NCI-H2227 (cell line): ENCODE data around the gene SMARCD3.

Experiments used
- DNase-seq: peaks from one replicate; lab custom pipeline; 2025; ENCODE audit not compliant: unreplicated experiment; lab: John Stamatoyannopoulos, UW

Gene SMARCD3

DNA sequence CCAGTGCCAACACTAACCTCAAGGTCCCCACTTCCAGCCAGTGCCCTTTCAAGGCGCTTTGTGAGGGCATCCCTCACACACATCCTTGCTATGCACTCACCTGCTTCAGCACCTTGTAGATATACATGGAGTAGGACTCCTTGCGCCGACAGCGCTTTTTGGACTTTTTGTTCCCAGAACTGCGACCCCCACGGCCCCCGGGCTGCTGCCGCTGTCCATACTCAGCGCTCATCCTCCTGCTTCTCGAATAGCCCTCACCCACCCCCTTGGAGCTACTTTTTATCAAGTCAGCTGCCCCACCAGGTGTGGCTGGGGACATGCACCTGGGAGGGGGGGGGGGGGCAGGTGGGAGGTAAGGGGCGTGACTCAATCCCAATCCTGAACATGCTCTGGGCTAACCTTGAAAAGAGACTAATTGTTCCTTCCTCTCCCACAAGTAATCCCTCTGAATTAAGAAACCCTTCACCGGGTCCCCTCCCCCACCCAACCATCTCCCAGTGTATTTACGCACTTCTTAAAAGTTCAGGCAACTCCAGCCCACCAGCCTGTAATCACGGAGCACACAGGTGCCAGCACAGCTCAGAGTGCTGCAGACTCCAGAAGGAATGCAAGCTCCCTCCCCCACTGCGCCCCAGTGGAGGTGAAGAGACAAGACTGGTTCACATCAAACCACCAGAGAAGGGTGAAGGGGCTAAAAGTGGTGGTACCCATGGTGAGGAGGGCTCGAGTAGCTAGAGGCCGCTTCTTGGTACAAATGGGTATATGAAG, 38.2 kb downstream of the SMARCD3 start, which contains the start of gene H2BK1:
H2BK1 (minus strand) TSS at position 402 of the 768 bp plus-strand sequence; CDS start at position 232, 170 bp downstream.
- DNase-seq = no peak

DNA sequence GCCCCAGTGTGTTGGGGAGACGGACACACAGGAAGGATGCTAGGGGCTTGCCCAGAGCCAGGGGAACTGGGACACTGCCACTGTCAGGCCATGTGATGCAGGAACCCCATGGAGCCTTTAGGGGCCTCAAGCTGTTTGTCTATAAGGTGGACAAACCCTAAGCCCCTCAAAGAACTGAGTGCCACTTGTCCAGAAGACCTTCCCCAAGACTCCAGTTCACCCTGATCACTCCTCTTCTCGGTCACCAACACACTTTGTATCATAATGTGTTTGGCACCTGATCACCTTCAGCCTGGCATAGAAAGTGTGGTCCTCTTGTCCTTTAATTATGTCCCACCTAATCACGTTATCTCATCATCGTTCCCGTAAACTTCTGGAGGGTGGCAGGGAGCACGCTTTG, 38.9 kb downstream of the SMARCD3 start:
- no peak for DNase-seq

DNA sequence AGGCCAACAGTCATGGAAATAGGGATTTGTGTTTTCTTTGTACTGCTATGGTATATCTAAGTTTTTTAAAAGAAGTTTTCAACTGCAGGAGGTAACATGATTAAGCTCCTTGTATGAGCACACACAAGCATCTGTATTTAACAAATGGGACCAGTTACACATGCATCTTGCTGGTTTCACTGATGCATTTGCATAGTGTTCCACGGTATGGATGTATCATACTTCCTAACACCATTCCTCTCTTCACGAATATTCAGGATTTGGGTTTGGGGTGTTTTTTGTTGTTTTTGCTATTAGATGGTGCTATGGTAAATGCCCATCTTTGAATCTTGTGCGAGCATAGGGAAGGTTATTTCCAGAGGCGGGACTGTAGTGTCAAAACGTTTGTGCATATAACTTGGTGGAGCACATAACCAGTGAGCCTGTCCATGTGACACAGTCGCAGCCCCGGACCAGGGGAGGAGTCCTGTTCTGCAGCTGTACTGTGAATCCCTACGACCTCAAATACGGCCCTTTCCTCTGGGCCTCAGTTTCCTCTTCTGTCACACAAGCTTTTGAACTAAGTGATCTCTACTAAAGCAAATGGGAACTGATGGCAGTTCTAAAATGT, 40.1 kb downstream of the SMARCD3 start:
- no peak for DNase-seq

DNA sequence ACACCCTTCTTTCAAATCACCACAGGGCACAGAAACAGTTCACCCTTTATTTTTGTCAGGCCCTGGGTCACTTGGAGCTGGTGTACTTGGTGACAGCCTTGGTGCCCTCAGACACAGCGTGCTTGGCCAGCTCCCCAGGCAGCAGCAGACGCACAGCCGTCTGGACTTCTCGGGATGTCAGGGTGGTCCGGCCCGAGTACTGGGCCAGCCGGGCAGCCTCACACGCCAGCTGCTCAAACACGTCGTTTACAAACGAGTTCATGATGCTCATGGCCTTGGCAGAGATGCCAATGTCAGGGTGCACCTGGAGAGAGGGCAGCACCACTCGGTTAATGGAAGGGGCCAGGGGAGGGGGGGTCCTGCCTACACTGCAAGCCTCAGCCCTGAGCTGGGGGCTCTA, 40.7 kb downstream of the SMARCD3 start:
- no peak for DNase-seq

DNA sequence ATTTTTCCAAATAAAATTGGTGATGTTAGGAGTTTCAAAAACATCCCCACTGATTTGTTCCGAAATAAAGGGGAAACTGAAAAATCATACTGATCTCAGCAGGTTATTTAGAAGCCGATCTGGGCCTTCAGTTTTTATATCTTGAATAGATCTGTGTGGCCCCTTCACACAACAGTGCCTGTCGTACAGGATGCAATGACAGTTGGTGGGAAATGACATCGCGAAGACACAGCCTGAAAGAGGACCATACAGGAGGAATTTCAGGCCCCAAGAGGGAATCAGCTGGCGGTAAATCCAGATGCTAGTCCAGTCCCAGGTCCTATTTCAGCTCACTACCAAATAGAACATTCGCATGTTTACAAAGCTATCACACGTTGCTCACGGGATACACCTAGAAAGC, 41.2 kb downstream of the SMARCD3 start:
- DNase-seq = no peak

DNA sequence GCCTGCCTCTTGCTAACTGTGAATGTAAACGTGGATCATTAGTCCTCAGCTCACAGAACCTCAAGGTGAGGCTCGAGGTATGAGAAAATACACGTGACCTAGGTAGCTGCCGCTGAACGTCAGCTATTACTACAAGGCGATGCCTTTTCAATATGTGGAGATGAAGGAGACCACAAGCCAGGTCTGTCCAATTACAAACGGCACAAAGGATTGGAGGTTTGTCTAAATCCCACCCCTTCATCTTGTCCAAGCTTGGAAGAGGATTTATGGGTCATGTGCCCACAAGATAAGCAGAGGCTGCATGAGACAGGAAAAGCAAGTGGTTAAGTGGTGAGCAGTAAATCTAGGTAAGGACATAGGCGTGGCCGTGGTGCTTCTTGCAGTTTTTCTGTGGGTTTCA, 41.6 kb downstream of the SMARCD3 start:
- no peak for DNase-seq

DNA sequence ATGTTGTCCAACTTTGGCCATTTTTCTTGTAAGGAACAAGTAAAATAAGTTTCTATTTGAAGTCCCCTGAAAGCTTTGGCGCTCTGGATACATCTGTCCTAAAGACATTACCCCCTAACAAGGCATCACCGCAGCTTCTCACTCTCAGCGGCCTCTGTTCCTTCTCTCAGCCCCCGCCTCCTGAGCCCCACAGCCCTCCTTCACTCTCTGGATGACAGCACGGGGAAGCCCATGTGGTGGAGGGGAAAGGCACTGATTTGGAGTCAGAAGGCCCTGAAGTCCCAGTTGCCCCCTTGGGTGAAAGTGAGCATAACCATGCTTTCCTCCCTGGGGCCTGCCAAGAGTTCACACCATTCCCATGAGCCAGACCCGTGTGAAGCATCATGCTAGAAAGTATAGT, 42.8 kb downstream of the SMARCD3 start:
- no peak for DNase-seq

DNA sequence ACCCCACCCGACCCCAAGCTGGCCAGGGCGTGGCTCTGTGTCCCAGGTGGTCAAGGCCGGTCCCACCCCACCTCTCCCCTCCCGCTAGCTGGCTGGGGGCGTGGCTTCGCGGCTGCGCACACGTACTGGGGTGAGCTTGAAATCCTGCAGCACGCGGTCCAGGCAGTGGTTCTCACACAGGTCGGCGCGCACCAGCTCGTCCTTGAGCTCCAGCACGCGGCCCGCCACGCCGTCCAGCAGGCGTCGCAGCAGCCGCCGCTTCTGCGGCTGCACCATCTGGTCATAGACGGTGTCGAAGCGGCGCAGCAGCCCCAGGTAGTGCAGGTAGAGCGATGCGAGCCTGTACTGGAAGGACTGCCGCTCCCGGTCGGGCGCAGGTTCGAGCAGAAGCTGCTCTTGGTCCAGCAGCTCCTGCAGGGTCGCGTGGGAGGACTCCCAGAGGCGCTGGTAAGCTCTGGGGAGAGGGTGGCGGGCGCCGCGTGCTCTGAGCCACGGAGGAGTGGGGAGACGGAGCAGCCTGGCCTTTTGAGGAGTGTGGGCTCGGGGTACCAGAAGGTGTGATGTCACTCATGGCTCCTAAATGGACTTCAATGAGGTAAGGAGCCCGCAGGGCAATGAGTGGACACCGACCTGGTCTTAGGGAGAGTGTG, 44.0 kb downstream of the SMARCD3 start:
- DNase-seq = no peak

DNA sequence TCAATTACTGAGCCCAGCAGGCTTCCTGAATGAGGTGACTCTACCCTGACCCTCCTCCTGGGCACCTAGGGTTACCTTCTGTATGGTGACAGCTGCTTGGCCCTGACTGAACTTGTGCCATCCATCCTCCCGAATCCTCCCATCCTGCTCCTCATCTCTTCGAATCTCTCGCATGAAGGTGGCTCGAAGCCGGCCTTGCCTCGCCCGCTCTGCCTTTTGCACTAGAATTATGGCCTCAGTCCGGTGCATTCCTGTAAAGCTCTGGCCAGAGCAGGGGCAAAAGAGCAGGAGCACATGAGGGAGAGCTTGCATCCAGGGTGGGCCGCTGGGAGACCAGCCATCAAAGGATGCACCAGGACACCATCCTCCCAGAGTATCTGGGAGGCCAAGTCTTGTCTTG, 45.7 kb downstream of the SMARCD3 start:
- DNase-seq = no peak

DNA sequence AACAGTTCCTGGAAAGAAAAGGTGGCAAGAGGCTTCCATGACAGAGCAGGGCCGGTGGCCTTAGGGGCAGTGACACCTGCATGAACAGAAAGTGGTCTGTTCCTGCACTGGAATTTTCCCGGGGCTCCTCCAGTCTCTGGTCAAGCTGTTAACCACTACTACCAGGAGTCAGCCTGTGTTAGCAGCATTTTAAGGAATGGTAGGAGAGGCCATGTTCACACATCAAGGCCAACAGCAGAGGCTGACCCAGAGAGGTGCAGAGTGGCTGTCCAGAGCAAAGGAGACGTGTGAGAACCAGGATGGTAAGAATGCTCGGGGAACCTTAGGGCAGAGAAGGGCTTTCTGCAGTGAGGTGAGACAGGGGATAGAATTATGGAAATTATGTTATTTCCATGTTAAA, 46.7 kb downstream of the SMARCD3 start:
- DNase-seq = no peak

DNA sequence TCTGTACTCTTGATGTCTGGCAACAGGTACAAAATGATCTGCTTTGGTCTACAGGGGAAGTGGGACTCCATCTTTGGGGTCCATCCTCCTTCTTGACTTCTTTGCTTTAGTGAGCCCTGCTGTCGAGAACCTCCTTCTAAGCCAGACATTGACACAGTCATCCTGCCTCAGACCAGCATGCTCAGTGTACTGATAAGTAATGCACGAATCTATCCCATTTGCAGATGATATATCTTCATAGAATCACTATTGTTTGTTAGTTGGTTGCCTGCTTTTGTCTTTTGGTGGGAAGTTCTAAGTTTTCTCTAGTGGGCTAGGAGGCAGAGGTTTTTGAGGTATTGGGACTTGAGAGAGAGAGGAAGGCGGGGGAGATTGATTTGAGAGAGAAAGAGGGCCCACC, 47.1 kb downstream of the SMARCD3 start:
- no peak for DNase-seq

DNA sequence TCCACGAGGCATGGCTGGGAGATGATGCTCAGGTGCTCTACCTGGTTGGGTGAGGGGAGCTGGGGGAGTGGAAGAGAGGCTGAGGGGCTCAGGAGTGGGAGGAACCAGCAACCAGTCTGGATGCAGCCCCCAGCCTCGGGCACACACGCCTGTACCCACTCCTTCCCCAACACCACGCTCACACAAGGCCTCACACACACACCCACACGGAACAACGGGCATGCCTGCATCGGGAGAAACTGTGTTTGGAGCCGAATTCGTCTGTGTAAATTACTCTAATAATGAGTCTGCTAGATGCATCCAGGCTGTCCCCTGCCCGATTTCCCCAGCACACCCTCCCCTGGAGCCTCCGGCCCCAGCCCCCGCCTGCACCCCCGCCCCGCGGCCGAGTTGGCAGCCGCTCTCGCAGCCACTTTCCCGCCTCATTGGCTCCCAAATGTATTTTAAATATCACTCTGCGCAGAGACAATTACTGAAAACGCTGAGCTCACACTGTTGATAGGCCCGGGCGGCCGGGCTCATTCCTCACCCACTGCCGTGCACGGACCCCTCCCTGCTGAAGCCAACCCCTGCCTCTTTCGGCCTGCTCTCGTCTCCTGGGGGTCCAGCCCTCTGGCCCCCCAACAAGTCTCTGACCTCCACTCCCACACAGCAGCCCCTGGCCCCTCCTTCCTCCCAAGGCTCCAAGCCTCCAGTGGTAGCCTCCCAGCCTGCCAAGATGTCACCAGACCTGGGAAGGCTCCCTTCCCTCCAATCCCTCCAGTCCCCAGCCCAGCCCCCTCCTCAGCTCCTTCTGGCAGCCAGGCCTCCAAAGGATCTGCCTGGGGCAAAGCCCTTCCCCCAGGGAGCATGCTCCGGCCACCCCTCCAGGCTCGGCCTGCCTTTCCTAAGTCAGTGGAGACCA, 49.3 kb downstream of the SMARCD3 start:
- peak; percentile 85 for DNase-seq

DNA sequence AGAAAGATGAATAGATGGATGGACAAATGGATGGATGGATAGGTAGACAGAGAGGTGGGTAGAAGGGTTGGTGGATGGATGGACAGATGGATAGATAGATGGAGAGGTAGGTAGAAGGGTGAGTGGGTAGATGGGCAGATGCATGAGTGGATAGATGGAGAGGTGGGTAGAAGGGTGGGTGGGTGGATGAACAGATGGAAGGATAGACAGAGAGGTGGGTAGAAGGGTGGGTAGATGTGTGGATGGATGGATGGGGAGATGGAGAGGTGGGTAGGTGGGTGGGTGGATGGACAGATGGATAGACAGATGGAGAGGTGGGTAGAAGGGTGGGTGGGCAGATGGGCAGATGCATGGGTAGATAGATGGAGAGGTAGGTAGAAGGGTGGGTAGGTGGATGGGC, 50.6 kb downstream of the SMARCD3 start:
- no peak for DNase-seq

DNA sequence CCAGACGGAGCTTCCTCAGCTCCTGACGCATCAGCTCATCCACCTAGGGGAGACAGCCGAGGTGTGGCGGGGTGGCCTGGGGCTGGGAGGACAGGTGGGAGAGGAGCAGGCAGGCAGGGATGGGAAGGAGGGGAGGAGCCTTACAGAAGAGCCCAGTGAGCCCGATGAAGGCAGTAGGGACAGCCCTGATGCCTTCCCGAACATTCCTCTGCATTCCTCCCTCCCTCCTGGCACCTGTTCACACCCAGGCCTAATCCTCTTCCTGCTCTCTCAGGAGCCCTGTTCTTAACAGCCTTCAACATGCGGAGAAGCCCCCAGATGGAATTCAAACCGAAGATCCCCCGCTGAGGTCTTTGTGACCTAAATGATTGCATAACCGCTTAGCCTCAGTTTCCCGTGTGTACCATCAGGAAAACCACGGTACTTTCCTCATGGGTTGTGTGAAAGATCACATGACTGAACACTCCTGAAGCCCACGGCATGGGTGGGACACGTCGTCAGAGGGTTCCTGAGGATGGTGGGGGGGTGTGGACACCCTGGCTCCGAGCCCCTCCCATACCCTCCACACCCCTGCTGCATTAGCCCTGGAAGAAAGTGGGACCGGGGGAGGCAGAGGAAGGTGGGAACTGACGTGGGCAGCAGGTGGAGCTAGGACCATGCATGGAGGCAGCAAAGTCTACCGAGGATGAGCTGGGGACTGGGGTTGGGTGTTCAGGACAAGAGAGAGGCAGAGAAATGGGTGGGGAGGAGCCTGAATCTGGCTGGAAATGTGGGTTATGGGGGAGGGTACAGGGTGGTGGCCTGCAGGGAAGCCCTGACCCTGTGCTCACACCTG, 52.7 kb downstream of the SMARCD3 start:
- DNase-seq = no peak

DNA sequence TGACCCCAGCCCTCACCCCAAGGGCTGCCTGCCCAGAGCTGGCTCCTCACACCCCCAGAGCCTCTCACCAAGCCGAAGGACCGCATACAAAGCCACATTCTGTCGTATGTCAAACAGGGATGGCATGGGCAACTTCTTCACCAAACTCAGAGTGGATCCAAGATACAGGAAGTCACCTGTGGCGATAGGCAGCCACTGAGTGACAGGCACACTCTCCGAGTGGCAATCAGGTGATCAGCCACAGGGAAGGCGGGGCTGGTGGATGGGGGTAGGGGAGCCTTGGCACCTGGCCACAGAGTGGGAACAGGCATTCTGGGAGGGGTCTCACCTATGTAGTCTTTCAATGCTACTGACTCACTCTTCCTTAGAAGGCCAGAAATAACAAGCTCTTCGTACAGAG, 54.3 kb downstream of the SMARCD3 start:
- no peak for DNase-seq

DNA sequence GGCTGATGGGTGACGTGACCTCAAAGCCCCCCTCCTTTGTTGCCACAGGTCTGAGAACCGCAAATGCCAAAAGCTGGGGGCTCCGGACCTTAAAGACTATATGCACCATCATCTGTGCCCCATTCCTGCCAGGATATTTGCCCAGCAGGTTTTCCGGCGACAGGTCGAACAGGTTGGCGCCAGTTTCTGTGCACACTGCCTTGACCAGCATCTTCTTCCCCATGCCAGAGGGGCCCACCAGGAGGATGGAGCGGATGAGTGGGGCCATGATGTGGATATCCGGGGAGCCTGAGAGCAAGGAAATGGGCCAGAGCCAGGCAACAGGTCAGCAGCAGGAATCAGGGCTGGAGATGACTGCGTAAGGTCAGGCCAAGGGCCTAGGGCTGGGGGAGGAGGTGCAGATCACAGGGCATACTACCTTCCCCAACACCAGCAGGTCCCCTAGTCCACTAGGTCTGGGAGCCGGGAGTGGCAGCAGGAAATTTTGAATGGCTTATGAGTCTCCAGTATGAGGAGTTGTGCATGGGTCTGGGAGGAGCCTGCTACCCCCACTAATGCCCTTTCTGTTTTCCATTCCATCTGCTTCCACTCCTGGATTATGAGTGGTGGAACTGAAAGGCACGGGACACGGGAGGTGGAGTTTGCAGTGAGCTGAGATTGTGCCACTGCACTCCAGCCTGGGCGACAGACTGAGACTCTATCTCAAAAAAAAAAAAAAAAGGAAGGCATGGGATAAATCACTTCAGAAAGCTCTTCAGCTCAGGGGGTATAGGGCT, 55.1 kb downstream of the SMARCD3 start:
- no peak for DNase-seq

DNA sequence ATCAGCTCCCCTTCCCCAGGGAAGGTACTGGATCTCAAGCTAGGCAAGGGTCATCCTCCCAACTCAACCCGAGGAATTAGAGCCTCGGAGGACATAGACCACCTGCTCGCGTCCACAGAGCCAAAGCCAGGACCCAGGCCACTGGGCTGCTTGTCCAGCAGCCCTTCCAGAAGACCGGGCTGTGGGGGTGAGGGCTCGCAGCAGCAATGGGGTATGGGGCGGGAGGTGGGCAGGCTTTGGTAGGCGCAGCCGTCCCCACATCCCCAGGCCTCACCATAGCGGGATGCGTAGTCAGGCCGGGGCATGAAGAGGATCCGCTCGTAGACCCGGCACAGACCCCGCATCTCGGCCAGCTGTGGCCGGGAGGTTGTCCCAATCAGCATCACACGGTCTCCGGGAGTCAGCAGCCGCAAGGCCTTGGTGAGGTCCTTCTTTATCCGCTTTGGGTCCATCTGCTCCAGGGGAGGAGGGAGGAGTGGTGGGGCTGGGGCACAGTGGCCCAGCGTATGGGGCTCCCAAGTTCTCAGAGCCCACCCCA, 56.4 kb downstream of the SMARCD3 start:
- no peak for DNase-seq

DNA sequence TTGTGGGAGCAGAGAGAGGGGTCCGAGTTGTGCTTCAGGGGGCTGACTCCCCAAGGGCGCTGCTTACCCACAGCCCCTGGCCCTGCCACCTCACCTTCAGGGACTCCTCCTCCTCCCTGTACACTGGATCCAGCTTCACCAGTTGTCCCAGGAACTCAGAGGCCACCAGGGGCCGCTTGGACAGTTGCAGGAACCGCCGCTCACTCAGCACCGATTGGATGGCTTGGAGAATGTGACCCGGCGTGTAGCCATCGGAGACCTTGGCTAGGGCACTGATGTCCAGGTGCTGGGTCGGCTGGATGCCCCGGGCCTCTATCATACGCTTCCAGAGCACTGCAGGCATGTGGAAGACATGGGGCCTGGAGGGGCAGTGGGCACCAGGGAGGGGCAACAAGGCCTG, 57.0 kb downstream of the SMARCD3 start:
- DNase-seq = no peak

DNA sequence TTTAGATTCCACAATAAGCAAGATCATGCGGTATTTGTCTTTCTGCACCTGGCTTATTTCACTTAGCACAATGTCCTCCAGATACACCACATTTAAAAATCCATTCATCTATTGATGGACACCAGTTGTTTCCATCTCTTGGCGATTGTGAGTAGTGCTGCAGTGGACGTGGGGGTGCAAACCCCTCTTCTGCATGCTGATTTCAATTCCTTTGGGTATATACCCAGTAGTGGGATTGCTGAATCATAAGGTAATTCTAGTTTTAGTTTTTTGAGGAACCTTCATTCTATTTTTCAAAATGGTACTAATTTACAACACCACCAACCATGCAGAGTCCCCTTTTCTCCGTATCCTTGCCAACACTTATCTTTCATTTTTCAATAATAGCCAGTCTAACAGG, 59.5 kb downstream of the SMARCD3 start:
- DNase-seq = no peak
